MCF 10A (cell line): Measurements from ENCODE around the gene ENG. TPM values are rescaled to one million over a fixed set of nuclear protein-coding genes. Genes with fewer than 3 reads are reported as not detected.

Experiments used
- BruUV-seq: library from RNA; stranded (reverse); fragments of 400-500 nt; replicated peaks from 2 replicates; lab custom pipeline; 2021; lab: Mats Ljungman, UMichigan
- CTCF ChIA-PET: fragments of 300-600 bp; sonication (Branson Sonifier 250); formaldehyde crosslinking; extraction: SDS; loops from one replicate; lab custom pipeline; 2021; ENCODE audit warnings: antibody characterized with exemption, inconsistent platforms; lab: Yijun Ruan, JAX
- POLR2A ChIA-PET: fragments of 300-600, 350-650 bp; sonication (Branson Sonifier 250); formaldehyde crosslinking; extraction: SDS; loops from one replicate; lab custom pipeline; 2020; ENCODE audit warnings: antibody characterized with exemption, inconsistent platforms; lab: Yijun Ruan, JAX
- DNase-seq: peaks from one replicate; pipeline ENCODE4 v3.0.0-alpha.2; 2018; ENCODE audit not compliant: unreplicated experiment
- H3K27ac Mint-ChIP-seq: one replicate; pipeline ENCODE4 v1.8.0; 2022; ENCODE audit warnings: mild to moderate bottlenecking, low read depth, mixed read lengths; ENCODE audit not compliant: unreplicated experiment
- H3K27me3 Mint-ChIP-seq: one replicate; pipeline ENCODE4 v1.8.0; 2022; ENCODE audit warnings: mixed read lengths; ENCODE audit not compliant: insufficient read depth, unreplicated experiment
- H3K36me3 Mint-ChIP-seq: one replicate; pipeline ENCODE4 v1.8.0; 2022; ENCODE audit warnings: mild to moderate bottlenecking, moderate library complexity, mixed read lengths; ENCODE audit not compliant: insufficient read depth, unreplicated experiment
- H3K4me1 Mint-ChIP-seq: one replicate; pipeline ENCODE4 v1.8.0; 2022; ENCODE audit warnings: mixed read lengths; ENCODE audit not compliant: insufficient read depth, unreplicated experiment
- H3K4me3 Mint-ChIP-seq: one replicate; pipeline ENCODE4 v1.8.0; 2022; ENCODE audit warnings: mild to moderate bottlenecking, moderate library complexity, mixed read lengths; ENCODE audit not compliant: unreplicated experiment
- H3K9me3 Mint-ChIP-seq: one replicate; pipeline ENCODE4 v1.8.0; 2022; ENCODE audit warnings: mixed read lengths; ENCODE audit not compliant: unreplicated experiment
- CTCF ChIP-seq: fragments of 200-600 bp; IDR thresholded peaks from one replicate; pipeline ENCODE4 v1.8.0; 2022; ENCODE audit warnings: antibody characterized with exemption, mild to moderate bottlenecking; ENCODE audit not compliant: unreplicated experiment
- intact Hi-C: fragments of 100-400 bp; cut with micrococcal nuclease; formaldehyde crosslinking; loops from 2 replicates; pipeline ENCODE4 v1.14.1; 2022
- total RNA-seq: library from RNA; stranded (reverse); gene quantifications from 2 replicates; pipeline ENCODE4 v1.2.3, GENCODE V29; 2022

ENG gene
- total RNA-seq, 1 experiment from 2014 or later = 22.1 TPM

- H3K27ac Mint-ChIP-seq = peak overlapping the region; percentile 43
- intact Hi-C loops = no loop called here
- H3K4me1 Mint-ChIP-seq = no peaks in the 10 kb centered on the region
Measured at GRCh38 chr9:127770905-127771569, 83.4 kb downstream of the ENG start.

GRCh38 chr9:127770583-127770904 is 83.9 kb downstream of the ENG start:
- peaks cover 2% of the 10 kb centered on the region for H3K9me3 Mint-ChIP-seq
- BruUV-seq = no TSS peak
- H3K27ac Mint-ChIP-seq = no peak overlapping the region
- no peak for DNase-seq
- H3K27me3 Mint-ChIP-seq = no peaks in the 10 kb centered on the region
- H3K4me3 Mint-ChIP-seq = peak overlapping the region; percentile 83
- intact Hi-C loops = no loop called here
- H3K4me1 Mint-ChIP-seq = no peaks in the 10 kb centered on the region
- no peaks in the 10 kb centered on the region for H3K36me3 Mint-ChIP-seq
- no peak for TF ChIP-seq CTCF
- POLR2A ChIA-PET = interaction anchor here (0.6 to 4.9 kb wide), 14 partner anchors 9 to 1712 kb away, joined by 3 to 50 read pairs (median 6); partner anchors contain the start of genes CDK9, FPGS, TOR2A and ZNF79
- CTCF ChIA-PET = interaction anchor here (0.6 to 1.7 kb wide), 8 partner anchors 14 to 255 kb away, joined by 3 to 10 read pairs (median 4); partner anchors contain the start of gene TOR2A

More at GRCh38 chr9:127770905-127771569, 83.4 kb downstream of the ENG start:
- BruUV-seq = no TSS peak
- no peaks in the 10 kb centered on the region for H3K36me3 Mint-ChIP-seq
- no peaks in the 10 kb centered on the region for H3K9me3 Mint-ChIP-seq
- CTCF ChIA-PET = interaction anchor here (0.6 to 1.7 kb wide), 10 partner anchors 13 to 255 kb away, joined by 3 to 10 read pairs (median 4); partner anchors contain the start of gene TOR2A
- no peak for TF ChIP-seq CTCF
- POLR2A ChIA-PET = interaction anchor here (0.6 to 4.9 kb wide), 18 partner anchors 10 to 1712 kb away, joined by 3 to 50 read pairs (median 4); partner anchors contain the start of genes CDK9, FPGS, TOR2A and ZNF79
- peak overlapping the region; percentile 83 for H3K4me3 Mint-ChIP-seq
- peak; percentile 96 for DNase-seq
- H3K27me3 Mint-ChIP-seq = no peaks in the 10 kb centered on the region

GRCh38 chr9:127769929-127770582 is 84.4 kb downstream of the ENG start:
- no peak for TF ChIP-seq CTCF
- no TSS peak for BruUV-seq
- Mint-ChIP-seq H3K4me1 (no peaks in the 10 kb centered on the region), H3K9me3 (peaks cover 7% of the 10 kb centered on the region), H3K4me3 (no peak overlapping the region), H3K27me3 (no peaks in the 10 kb centered on the region), H3K36me3 (no peaks in the 10 kb centered on the region), H3K27ac (no peak overlapping the region)
- intact Hi-C loops = no loop called here
- ChIA-PET CTCF (interaction anchor here (0.6 to 1.7 kb wide), 5 partner anchors 14 to 159 kb away, joined by 3 to 10 read pairs (median 3); partner anchors contain the start of gene TOR2A), POLR2A (interaction anchor here (2.0 to 4.9 kb wide), 3 partner anchors 29 to 35 kb away, joined by 7 to 50 read pairs (median 13); partner anchors contain the start of gene TOR2A)
- DNase-seq = no peak

- H3K27ac Mint-ChIP-seq = no peak overlapping the region
- TF ChIP-seq CTCF = no peak
- ChIA-PET CTCF (interaction anchor here (0.6 to 1.4 kb wide), 2 partner anchors 15 to 187 kb away, joined by 3 to 4 read pairs; no protein-coding TSS in a partner anchor), POLR2A (interaction anchor here (2.0 to 4.9 kb wide), 2 partner anchors 29 to 34 kb away, joined by 7 to 50 read pairs; partner anchors contain the start of gene TOR2A)
- H3K4me3 Mint-ChIP-seq = no peak overlapping the region
- no peaks in the 10 kb centered on the region for H3K36me3 Mint-ChIP-seq
- H3K27me3 Mint-ChIP-seq = no peaks in the 10 kb centered on the region
- intact Hi-C loops = no loop called here
- BruUV-seq = no TSS peak
- peaks cover 7% of the 10 kb centered on the region for H3K9me3 Mint-ChIP-seq
- no peaks in the 10 kb centered on the region for H3K4me1 Mint-ChIP-seq
- no peak for DNase-seq
Measured at GRCh38 chr9:127769101-127769500, 85.4 kb downstream of the ENG start.
